Measurements from ENCODE around the gene MAPRE3. TPM values are rescaled to one million over a fixed set of nuclear protein-coding genes. Genes with fewer than 3 reads are reported as not detected.

MAPRE3 gene
- total RNA-seq, 1 donor from 2014 or later: 5.4 TPM

DNA sequence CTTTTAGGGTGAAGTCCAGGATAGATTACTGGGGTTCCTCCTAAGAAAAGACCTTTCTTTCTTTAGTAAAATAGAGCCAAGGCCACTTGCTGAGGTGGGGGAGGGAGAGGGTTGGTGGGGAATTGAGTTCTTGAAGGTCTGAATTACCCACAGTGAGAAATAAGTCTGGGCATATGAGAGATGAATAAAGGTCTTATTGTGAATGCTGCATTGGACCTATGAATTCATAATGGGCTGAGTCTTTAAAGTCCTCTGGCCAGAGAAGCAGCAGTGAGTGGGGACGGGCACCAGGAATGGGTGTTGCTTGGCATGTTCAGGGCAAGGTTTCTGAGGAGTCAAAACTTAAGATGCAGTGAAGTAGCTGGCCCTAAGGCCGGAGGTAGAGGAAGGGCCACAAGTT, 10.5 kb downstream of the MAPRE3 start:
- DNase-seq (ENCODE audit: extremely low read depth, low read depth, low spot score): no peak

- DNase-seq (ENCODE audit: extremely low read depth, low read depth, low spot score): no peak
Measured at GRCh38 chr2:26982102-26982742, 11.8 kb downstream of the MAPRE3 start.

- no peak for DNase-seq (ENCODE audit: extremely low read depth, low read depth, low spot score)
Measured at GRCh38 chr2:26983746-26984145, 13.3 kb downstream of the MAPRE3 start.

- DNase-seq (ENCODE audit: extremely low read depth, low read depth, low spot score): no peak
Measured at GRCh38 chr2:26985807-26986206, 15.4 kb downstream of the MAPRE3 start.

DNA sequence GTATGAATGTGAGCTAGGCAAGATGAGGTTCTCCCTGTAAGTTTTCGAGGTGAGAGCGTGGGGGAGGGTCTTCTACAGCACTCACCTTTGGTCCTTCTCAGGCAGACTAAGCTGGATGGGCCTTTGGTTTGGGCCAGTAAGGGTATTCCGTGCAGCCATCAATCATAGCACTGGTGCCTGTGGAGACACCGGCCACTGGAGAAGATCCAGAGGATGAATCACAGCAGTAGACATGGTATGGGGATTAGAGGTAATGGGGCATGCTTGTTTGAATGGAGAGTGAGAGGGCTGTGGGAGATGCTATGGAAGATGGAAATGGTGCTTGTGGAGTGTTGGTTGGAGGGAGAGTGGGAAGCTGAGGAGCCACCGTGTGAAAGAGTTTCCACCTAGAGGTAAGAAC, 16.1 kb downstream of the MAPRE3 start:
- DNase-seq (ENCODE audit: extremely low read depth, low read depth, low spot score): no peak

GRCh38 chr2:26988058-26988860, 17.8 kb downstream of the MAPRE3 start:
- DNase-seq (ENCODE audit: extremely low read depth, low read depth, low spot score): no peak

DNA sequence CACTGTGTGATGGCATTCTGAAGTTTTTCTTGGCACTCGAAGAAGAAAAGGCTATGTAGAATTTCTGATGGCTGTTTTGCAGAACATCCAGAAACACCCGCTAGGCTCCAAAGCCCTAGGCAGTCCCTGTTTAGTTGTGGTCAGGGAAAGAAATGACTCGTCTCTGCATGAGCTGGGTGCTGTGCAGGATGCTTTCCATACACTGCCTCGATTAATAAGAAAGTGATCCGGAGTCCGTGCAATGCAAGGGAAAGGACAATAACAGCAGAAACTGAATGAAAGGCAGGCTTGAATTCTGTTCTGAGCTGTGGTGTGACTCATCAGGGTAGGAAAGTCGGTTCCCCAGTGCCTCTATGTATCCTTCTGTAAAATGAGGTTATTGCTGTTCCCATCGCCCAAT, 18.7 kb downstream of the MAPRE3 start:
- DNase-seq (ENCODE audit: extremely low read depth, low read depth, low spot score): no peak

DNA sequence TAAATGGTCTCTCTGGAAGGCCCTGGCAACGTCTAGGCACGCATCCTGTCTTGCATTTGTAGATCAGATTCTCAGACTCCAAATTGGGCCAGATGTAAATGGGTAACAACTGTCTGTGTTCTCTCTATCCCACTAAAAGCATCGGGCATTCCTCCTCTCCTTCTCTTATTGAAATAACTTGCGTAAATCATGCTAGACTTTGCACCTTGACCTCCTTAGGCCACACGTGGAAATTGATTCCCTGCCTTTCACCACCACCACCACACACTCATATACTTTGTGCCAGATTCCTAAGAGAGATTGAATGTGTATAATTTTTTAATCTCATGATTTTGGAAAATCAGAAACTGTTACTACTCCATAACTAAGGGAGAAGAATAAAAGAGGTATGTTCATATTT, 21.3 kb downstream of the MAPRE3 start:
- DNase-seq (ENCODE audit: extremely low read depth, low read depth, low spot score): no peak

- DNase-seq (ENCODE audit: extremely low read depth, low read depth, low spot score): no peak
Measured at GRCh38 chr2:26993768-26994167, 23.3 kb downstream of the MAPRE3 start.

DNA sequence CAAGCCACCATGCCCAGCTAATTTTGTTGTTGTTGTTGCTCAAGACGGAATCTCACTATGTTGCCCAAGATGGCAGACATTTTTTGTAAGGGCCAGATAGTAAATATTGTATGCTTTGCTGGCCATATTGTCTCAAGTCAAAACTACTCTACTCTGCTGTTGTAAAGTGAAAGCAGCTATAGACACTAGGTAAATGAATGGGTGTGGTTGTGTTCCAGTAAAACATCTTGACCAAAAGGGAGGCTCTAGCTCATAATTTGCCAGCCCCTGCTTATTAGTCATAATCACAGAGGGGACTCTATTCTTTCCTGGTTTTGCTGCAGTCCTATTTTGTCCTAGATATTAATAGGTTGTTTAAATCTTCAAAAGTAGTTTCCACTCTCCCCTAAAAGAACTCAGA, 24.5 kb downstream of the MAPRE3 start:
- no peak for DNase-seq (ENCODE audit: extremely low read depth, low read depth, low spot score)

- no peak for DNase-seq (ENCODE audit: extremely low read depth, low read depth, low spot score)
Measured at GRCh38 chr2:26997394-26997793, 27.0 kb downstream of the MAPRE3 start.

DNA sequence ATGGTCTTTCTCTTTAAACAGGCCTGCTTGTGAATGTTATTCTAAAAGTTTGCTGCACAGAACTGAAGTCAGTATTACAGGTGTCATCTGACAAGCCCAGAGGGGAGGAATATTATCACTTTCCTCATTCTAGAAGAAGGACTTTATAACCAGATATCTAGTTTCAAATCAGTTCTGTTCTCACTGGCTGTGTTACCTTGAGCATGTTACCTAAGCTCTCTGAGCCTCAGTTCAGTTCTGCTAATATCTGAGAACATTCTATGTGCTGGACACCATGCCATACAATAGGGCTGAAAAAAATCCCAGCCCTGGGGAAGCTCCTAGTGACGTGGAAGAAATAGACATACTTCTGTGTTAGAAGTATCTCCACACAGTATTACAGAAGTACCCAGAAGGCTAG, 27.9 kb downstream of the MAPRE3 start:
- no peak for DNase-seq (ENCODE audit: extremely low read depth, low read depth, low spot score)

DNA sequence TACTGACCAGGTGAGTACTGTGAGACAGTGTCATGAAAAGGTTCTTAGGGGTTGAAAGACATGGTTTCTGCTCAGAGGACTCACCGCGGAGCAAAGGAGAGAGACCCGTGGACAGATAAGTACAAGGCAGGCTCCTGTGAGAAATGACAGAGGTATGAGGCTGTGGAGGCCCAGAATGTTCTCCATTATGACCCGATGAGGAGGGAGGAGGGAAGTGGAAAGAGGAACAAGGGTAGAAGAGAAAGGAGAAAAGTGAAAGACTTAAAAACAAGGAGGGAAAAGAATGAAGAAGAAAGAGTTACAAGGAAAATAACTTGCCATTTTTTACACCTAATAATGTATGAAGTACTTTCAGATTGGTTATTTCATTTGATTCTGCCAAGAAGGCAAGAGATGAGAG, 29.8 kb downstream of the MAPRE3 start:
- no peak for DNase-seq (ENCODE audit: extremely low read depth, low read depth, low spot score)

DNA sequence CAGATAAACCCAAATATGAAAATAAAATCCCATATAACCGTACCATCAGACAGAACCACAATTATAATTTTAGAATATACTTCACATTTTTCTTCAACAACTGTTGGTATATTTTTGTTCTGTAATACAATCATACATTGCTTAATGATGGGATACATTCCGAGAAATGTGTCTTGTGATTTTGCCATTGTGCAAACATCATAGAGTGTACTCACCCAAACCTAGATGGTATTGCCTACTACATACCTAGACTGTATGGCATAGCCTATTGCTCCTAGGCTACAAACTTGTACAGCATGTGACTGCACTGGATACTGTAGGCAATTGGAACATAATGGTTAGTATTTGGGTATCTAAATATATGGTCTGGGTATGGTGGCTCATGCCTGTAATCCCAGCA, 30.6 kb downstream of the MAPRE3 start:
- no peak for DNase-seq (ENCODE audit: extremely low read depth, low read depth, low spot score)

GRCh38 chr2:27001950-27002349, 31.5 kb downstream of the MAPRE3 start:
- no peak for DNase-seq (ENCODE audit: extremely low read depth, low read depth, low spot score)

GRCh38 chr2:27003007-27003406, 32.6 kb downstream of the MAPRE3 start:
- DNase-seq (ENCODE audit: extremely low read depth, low read depth, low spot score): no peak

GRCh38 chr2:27003857-27004256, 33.4 kb downstream of the MAPRE3 start:
- no peak for DNase-seq (ENCODE audit: extremely low read depth, low read depth, low spot score)

DNA sequence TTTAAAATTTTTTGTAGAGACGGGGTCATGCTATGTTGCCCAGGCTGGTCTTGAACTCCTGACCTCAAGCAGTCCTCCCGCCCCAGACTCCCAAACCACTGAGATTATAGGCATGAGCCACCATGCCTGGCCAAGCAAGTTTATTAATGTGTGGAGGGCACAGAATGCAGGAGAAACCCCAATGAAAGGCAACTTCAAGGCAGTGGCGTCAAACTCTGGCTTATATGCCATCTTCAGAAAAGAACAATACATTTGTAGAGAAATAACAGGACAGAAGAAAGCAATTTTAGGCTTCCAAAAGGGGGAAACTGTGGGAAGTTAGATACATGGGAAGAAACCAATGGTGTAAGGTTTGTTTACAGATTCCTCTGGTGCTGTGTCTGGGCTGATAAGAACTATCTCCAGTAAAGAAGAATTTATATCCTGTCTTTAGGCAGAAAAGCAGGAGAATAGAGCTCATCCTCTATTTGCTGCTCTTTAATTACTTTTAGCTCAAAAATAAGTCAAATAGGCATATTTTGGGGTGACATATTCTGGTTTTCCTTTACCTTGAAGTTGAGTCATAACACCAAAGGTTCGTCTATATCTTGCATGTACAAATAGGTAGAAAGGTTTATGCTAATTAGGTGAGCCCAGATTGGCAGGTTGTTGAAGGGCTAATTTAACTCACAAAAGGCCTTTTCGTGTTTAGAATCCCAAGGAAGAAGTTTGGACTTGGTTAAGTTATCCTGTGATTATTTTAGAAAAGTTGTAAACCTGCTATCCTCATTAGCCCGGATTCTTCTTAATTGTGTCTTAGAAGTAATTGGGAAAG, 36.4 kb downstream of the MAPRE3 start:
- no peak for DNase-seq (ENCODE audit: extremely low read depth, low read depth, low spot score)

GRCh38 chr2:27007416-27008374, 37.3 kb downstream of the MAPRE3 start:
- no peak for DNase-seq (ENCODE audit: extremely low read depth, low read depth, low spot score)

GRCh38 chr2:27008678-27009077, 38.2 kb downstream of the MAPRE3 start:
- no peak for DNase-seq (ENCODE audit: extremely low read depth, low read depth, low spot score)
